Measurements from ENCODE around the gene HAP1. TPM values are rescaled to one million over a fixed set of nuclear protein-coding genes. Genes with fewer than 3 reads are reported as not detected.
A peak's percentile ranks its signal among the peaks of the same experiment; 100 is the strongest.

HAP1 gene
- polyA plus RNA-seq, 1 experiment: 0.04 TPM

GRCh38 chr17:41692722-41693521 lies 41.5 kb downstream of the HAP1 start:
- no peaks in the 10 kb centered on the region for H3K27me3 ChIP-seq (ENCODE audit: control insufficient read depth, insufficient read depth, low read length)
- POLR2A ChIA-PET: interaction anchor here (0.6 to 0.7 kb wide), 2 partner anchors 11 to 34 kb away, joined by 3 to 5 read pairs; no protein-coding TSS in a partner anchor
- no peak for TF ChIP-seq CTCF (IDR thresholded peaks at IDR 0.05; ENCODE audit: low read depth, low read length)
- CTCF ChIA-PET: interaction anchor here (0.7 to 1.4 kb wide), 3 partner anchors 44 to 684 kb away, joined by 3 to 4 read pairs (median 4); no protein-coding TSS in a partner anchor
- DNase-seq (ENCODE audit: low read depth, low spot score): no peak
- no peak overlapping the region for H3K27ac ChIP-seq (ENCODE audit: low read depth, low read length)
- peaks cover 3% of the 10 kb centered on the region for H3K9me3 ChIP-seq (ENCODE audit: control insufficient read depth, insufficient read depth, low read length)
- no peak overlapping the region for H3K4me3 ChIP-seq (ENCODE audit: low read depth, low read length)

GRCh38 chr17:41691031-41691777 lies 43.2 kb downstream of the HAP1 start:
- peak overlapping the region; percentile 99 for H3K4me3 ChIP-seq (ENCODE audit: low read depth, low read length)
- ChIA-PET CTCF (interaction anchor here (0.5 to 2.2 kb wide), 5 partner anchors 24 to 1492 kb away, joined by 3 to 7 read pairs (median 4); no protein-coding TSS in a partner anchor), POLR2A (interaction anchor here (0.8 kb wide), 1 partner anchor 96 kb away, joined by 3 read pairs; the partner anchor contains the start of gene JUP)
- H3K27ac ChIP-seq (ENCODE audit: low read depth, low read length): peak overlapping the region; percentile 62
- no peaks in the 10 kb centered on the region for H3K27me3 ChIP-seq (ENCODE audit: control insufficient read depth, insufficient read depth, low read length)
- peaks cover 3% of the 10 kb centered on the region for H3K9me3 ChIP-seq (ENCODE audit: control insufficient read depth, insufficient read depth, low read length)
- TF ChIP-seq CTCF (IDR thresholded peaks at IDR 0.05; ENCODE audit: low read depth, low read length): no peak
- no peak for DNase-seq (ENCODE audit: low read depth, low spot score)

DNA sequence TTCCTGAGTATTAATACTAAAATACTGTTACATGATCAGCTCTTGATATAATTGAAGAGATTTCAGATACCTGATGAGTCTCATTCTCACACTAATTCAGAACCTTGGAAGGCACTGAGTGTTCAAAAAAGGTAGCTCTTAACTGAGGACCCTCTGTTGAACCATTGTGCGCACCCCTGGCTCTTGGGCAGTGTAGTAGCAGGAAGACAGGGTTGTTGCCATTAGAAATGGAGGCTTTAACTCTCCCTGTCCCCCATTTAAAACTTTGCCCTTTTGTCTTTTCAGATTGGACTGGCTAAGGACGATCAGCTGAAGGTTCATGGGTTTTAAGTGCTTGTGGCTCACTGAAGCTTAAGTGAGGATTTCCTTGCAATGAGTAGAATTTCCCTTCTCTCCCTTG lies 43.9 kb downstream of the HAP1 start:
- no peak overlapping the region for H3K27ac ChIP-seq (ENCODE audit: low read depth, low read length)
- no peak for DNase-seq (ENCODE audit: low read depth, low spot score)
- H3K27me3 ChIP-seq (ENCODE audit: control insufficient read depth, insufficient read depth, low read length): no peaks in the 10 kb centered on the region
- peaks cover 3% of the 10 kb centered on the region for H3K9me3 ChIP-seq (ENCODE audit: control insufficient read depth, insufficient read depth, low read length)
- ChIA-PET POLR2A (interaction anchor here (0.8 kb wide), 1 partner anchor 96 kb away, joined by 3 read pairs; the partner anchor contains the start of gene JUP), CTCF (interaction anchor here (0.5 to 2.2 kb wide), 7 partner anchors 15 to 1491 kb away, joined by 3 to 7 read pairs (median 4); no protein-coding TSS in a partner anchor)
- H3K4me3 ChIP-seq (ENCODE audit: low read depth, low read length): peak overlapping the region; percentile 99
- no peak for TF ChIP-seq CTCF (IDR thresholded peaks at IDR 0.05; ENCODE audit: low read depth, low read length)

- Histone ChIP-seq H3K27ac (ENCODE audit: low read depth, low read length) (peak overlapping the region; percentile 100), H3K27me3 (ENCODE audit: control insufficient read depth, insufficient read depth, low read length) (no peaks in the 10 kb centered on the region), H3K4me3 (ENCODE audit: low read depth, low read length) (peak overlapping the region; percentile 99), H3K9me3 (ENCODE audit: control insufficient read depth, insufficient read depth, low read length) (peaks cover 3% of the 10 kb centered on the region)
- no peak for DNase-seq (ENCODE audit: low read depth, low spot score)
- TF ChIP-seq CTCF (IDR thresholded peaks at IDR 0.05; ENCODE audit: low read depth, low read length): peak; percentile 71
- ChIA-PET POLR2A (interaction anchor here (0.5 to 2.2 kb wide), 26 partner anchors 10 to 1272 kb away, joined by 3 to 64 read pairs (median 4); partner anchors contain the start of genes ACLY, DNAJC7, HAP1 and JUP), CTCF (interaction anchor here (0.6 to 2.2 kb wide), 9 partner anchors 16 to 1329 kb away, joined by 3 to 7 read pairs (median 4); no protein-coding TSS in a partner anchor)
Observed at GRCh38 chr17:41689497-41690299, 44.7 kb downstream of the HAP1 start.
